Measurements from ENCODE around the gene EXOC4.
A peak's percentile ranks its signal among the peaks of the same experiment; 100 is the strongest.
"Not testable (repeated sequence)": the region's sequence is repeated elsewhere in the genome, so short reads cannot be mapped to it uniquely, and the experiment has no call there.

The EXOC4 gene

GRCh38 chr7:133252858-133253518 is at the start of gene EXOC4:
EXOC4 (plus strand) TSS chr7:133253078.
- DNase-seq, result peak; percentile 96

- DNase-seq, result no peak
Observed at GRCh38 chr7:133203490-133203889, 49.4 kb upstream of the EXOC4 start.

- no peak for DNase-seq
Observed at GRCh38 chr7:133207687-133208086, 45.2 kb upstream of the EXOC4 start.

GRCh38 chr7:133210817-133211216 is 42.1 kb upstream of the EXOC4 start:
- not testable (repeated sequence) for DNase-seq

GRCh38 chr7:133213772-133214171 is 39.1 kb upstream of the EXOC4 start:
- DNase-seq, result not testable (repeated sequence)

- DNase-seq, result no peak
Observed at GRCh38 chr7:133217773-133218172, 35.1 kb upstream of the EXOC4 start.

GRCh38 chr7:133230591-133231194 is 22.2 kb upstream of the EXOC4 start:
- DNase-seq, result peak; percentile 32

GRCh38 chr7:133233142-133233541 is 19.7 kb upstream of the EXOC4 start:
- no peak for DNase-seq

- DNase-seq, result no peak
Observed at GRCh38 chr7:133234961-133235875, 17.7 kb upstream of the EXOC4 start.

GRCh38 chr7:133237545-133237944 is 15.3 kb upstream of the EXOC4 start:
- no peak for DNase-seq

- DNase-seq, result no peak
Observed at GRCh38 chr7:133240302-133240701, 12.6 kb upstream of the EXOC4 start.

- no peak for DNase-seq
Observed at GRCh38 chr7:133246558-133246957, 6.3 kb upstream of the EXOC4 start.

- DNase-seq, result no peak
Observed at GRCh38 chr7:133248901-133249300, 4.0 kb upstream of the EXOC4 start.

- DNase-seq, result no peak
Observed at GRCh38 chr7:133252506-133252857, 396 bp upstream of the EXOC4 start.

GRCh38 chr7:133253519-133253875 is 619 bp downstream of the EXOC4 start:
- no peak for DNase-seq

GRCh38 chr7:133255486-133255885 is 2.6 kb downstream of the EXOC4 start:
- no peak for DNase-seq

- no peak for DNase-seq
Observed at GRCh38 chr7:133258174-133258573, 5.3 kb downstream of the EXOC4 start.

- no peak for DNase-seq
Observed at GRCh38 chr7:133265821-133266220, 12.9 kb downstream of the EXOC4 start.

- DNase-seq, result no peak
Observed at GRCh38 chr7:133268355-133268754, 15.5 kb downstream of the EXOC4 start.

- no peak for DNase-seq
Observed at GRCh38 chr7:133272336-133272735, 19.5 kb downstream of the EXOC4 start.

- DNase-seq, result no peak
Observed at GRCh38 chr7:133273227-133273626, 20.3 kb downstream of the EXOC4 start.

GRCh38 chr7:133274265-133274664 is 21.4 kb downstream of the EXOC4 start:
- DNase-seq, result no peak

- no peak for DNase-seq
Observed at GRCh38 chr7:133275008-133275407, 22.1 kb downstream of the EXOC4 start.

Measured in NCI-H2081 treated with DMSO at 0.1 percent for 48 hours (cell line).